ENCODE results near the gene HOOK2.
"Not testable (repeated sequence)": the region's sequence is repeated elsewhere in the genome, so short reads cannot be mapped to it uniquely, and the experiment has no call there.

Gene HOOK2

DNA sequence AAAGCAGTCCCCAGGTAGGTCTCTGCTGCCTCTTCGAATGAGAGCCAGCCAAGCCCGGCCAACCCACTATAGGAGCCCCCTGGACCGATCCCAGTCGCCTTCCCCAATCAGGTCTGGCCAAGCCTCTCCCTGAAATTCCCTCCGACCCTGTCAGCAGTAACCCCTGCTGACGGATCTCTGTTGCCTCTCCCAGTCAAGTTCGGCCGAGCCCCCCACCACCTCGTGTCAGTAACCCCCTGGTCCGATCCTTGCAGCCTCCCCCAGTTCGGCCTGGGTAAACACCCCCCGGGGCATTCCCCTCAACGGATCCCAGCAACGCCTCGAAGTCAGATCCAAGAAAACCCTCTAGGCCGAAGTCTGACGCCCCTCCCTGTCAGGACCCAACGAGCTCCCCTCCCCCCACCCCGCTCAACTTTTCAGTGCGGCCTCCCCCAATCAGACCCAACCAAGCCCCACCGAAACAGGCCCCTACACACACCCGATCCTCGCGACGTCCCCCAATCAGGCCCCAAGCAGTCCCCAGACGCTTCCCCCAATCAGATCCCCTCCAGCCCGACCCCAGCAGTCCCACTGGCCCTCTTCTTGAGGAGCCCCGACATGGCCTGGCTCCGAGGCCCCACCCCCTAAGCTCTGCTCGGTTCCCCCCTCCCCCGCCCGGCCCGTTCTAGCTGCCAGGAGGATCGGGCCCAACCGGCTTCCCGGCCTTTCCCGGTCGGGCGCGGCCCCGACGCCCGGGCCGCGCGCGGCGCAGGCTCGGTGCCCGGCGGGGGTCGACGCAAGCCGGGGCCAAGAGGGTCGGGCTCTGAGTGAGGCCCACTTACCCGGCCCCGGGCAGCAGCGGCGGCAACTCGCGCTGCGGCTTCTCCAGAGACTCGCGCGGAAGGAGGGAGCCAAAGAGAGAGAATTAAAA is 53.4 kb downstream of the HOOK2 start:
- TF ChIP-seq, protein P1, sequence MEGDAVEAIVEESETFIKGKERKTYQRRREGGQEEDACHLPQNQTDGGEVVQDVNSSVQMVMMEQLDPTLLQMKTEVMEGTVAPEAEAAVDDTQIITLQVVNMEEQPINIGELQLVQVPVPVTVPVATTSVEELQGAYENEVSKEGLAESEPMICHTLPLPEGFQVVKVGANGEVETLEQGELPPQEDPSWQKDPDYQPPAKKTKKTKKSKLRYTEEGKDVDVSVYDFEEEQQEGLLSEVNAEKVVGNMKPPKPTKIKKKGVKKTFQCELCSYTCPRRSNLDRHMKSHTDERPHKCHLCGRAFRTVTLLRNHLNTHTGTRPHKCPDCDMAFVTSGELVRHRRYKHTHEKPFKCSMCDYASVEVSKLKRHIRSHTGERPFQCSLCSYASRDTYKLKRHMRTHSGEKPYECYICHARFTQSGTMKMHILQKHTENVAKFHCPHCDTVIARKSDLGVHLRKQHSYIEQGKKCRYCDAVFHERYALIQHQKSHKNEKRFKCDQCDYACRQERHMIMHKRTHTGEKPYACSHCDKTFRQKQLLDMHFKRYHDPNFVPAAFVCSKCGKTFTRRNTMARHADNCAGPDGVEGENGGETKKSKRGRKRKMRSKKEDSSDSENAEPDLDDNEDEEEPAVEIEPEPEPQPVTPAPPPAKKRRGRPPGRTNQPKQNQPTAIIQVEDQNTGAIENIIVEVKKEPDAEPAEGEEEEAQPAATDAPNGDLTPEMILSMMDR (IDR thresholded peaks at IDR 0.05; ENCODE audit: borderline replicate concordance, insufficient read depth, low read depth, low read length) = no peak
- peak overlapping the region; percentile 72 for H3K4me3 ChIP-seq (ENCODE audit: low read depth, low read length)

- TF ChIP-seq, protein P1 (IDR thresholded peaks at IDR 0.05; ENCODE audit: borderline replicate concordance, insufficient read depth, low read depth, low read length) = no peak
- H3K4me3 ChIP-seq (ENCODE audit: low read depth, low read length) = peak overlapping the region; percentile 72
Measured at GRCh38 chr19:12720851-12721655, 54.3 kb downstream of the HOOK2 start.

- TF ChIP-seq, protein P1 (IDR thresholded peaks at IDR 0.05; ENCODE audit: borderline replicate concordance, insufficient read depth, low read depth, low read length) = no peak
- H3K4me3 ChIP-seq (ENCODE audit: low read depth, low read length) = no peak overlapping the region
Measured at GRCh38 chr19:12720296-12720695, 55.1 kb downstream of the HOOK2 start.

DNA sequence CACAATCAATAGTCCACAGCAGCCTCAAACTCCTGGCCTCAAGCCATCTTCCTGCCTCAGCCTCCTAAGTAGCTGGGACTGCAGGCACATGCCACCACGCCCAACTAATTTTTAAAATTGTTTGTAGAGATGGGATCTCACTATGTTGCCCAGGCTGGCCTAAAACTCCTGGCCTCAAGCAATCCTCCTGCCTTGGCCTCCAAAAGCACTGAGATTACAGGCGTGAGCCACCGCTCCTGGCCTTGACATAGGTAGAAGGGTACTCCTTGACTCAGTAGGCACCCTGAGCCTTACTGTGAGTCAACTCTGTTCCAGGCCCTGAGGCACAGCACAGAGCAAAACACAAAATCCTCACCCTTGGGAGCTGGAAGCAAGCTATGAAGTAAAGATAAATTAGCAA is 59.4 kb downstream of the HOOK2 start:
- TF ChIP-seq, protein P1 (IDR thresholded peaks at IDR 0.05; ENCODE audit: borderline replicate concordance, insufficient read depth, low read depth, low read length) = no peak
- no peak overlapping the region for H3K4me3 ChIP-seq (ENCODE audit: low read depth, low read length)

DNA sequence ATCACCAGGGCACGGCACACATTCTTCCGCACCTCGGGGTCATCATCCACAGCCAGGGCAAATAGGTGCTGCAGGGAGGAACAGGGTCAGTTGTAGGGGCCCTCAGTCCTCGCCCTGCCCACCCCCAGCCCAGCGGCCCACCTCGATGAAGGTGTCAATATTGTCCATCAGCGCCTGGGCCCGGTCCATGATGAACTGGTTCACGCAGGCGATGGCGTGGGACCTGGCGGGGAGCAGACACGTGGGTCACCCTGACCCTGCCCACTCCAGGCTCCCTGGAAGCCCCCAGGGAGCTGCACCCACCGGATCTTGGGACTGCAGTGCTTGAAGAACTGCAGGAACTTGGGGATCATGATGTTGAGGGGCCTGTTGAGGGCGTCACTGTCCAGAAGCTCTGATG is 60.2 kb downstream of the HOOK2 start:
- TF ChIP-seq, protein P1 (IDR thresholded peaks at IDR 0.05; ENCODE audit: borderline replicate concordance, insufficient read depth, low read depth, low read length) = no peak
- H3K4me3 ChIP-seq (ENCODE audit: low read depth, low read length) = no peak overlapping the region

GRCh38 chr19:12713304-12713703 is 62.0 kb downstream of the HOOK2 start:
- H3K4me3 ChIP-seq (ENCODE audit: low read depth, low read length) = not testable (repeated sequence)
